Transverse colon (tissue), 3 donors: Measurements from ENCODE around the gene PITPNM1.

ENCODE experiments used
- CTCF ChIP-seq, 5 experiments: fragments of 200-600 bp in 3 of 5; fragments of 450-650 bp in 2 of 5; sonication (generic) in 3 of 5; IDR thresholded peaks; 1 replicate in 2 of 5; 2 replicates in 3 of 5; pipeline ENCODE4 v1.5.1; 2016 to 2017; ENCODE audit warnings: antibody characterized with exemption in 5 of 5, inconsistent platforms in 3 of 5, mild to moderate bottlenecking in 2 of 5, moderate library complexity in 1 of 5
- EP300 ChIP-seq: sonication (generic); formaldehyde crosslinking; IDR thresholded peaks from one replicate; pipeline ENCODE4 v1.6.1; 2017; ENCODE audit warnings: antibody characterized with exemption, low read depth

DNA sequence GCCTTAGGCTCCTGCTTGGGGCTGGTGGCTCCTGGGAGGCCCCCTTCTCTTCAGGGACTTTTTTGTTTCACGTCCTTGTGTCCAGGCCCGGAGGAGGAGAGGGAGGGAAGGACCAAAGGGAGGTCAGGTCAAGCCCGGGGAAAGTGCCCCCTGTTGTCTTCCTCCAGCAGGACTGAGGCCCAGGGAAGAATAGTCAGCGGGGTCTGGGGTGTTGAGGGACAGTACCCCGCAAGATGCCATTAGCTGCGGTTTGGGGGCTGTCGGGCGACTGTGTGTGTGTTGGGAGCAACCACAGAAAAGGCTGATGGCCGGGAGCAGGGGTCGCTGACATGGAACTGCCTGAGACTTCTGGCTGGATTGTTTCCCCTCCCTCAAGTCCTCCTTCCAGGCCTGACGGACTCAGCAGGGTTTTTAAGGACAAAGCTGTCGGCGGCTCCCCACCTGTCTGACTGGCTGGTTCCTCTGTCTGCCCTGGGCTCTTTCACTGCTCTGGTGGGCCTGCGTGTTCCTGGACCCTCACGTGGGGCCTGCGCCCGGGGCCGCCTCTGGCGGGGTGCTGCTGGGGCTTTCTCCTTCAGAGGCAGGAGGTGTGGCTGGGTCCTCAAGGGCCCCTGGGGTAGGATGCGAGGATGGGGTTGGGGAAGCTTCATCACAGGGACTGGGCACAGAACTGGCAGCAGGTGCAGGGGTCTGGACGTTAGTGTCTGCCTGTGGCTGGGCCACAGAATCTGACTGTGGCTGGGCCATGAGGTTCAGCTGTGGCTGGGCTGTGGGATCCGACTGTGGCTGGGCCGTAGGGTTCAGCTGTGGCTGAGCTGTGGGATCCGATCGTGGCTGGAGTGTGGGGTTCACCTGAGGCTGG, 54.1 kb downstream of the PITPNM1 start:
- TF ChIP-seq CTCF (IDR thresholded peaks at IDR 0.05) (no peak), EP300 (no peak)
